NOMO-1 treated with DMSO at 0.1 percent for 48 hours (cell line): ENCODE results near the gene PRKCG.
"Not testable (repeated sequence)": the region's sequence is repeated elsewhere in the genome, so short reads cannot be mapped to it uniquely, and the experiment has no call there.

Experiments used
- DNase-seq: peaks from one replicate; lab custom pipeline; 2025; ENCODE audit not compliant: unreplicated experiment; lab: John Stamatoyannopoulos, UW

The PRKCG gene

GRCh38 chr19:53942001-53942786 lies 60.2 kb downstream of the PRKCG start:
- DNase-seq, result no peak

- no peak for DNase-seq
Observed at GRCh38 chr19:53944416-53944815, 62.4 kb downstream of the PRKCG start.

GRCh38 chr19:53944933-53945332 lies 62.9 kb downstream of the PRKCG start:
- DNase-seq, result no peak

GRCh38 chr19:53945441-53945840 lies 63.4 kb downstream of the PRKCG start:
- peak; percentile 51 for DNase-seq

GRCh38 chr19:53945998-53946397 lies 64.0 kb downstream of the PRKCG start:
- DNase-seq, result no peak

- DNase-seq, result no peak
Observed at GRCh38 chr19:53947624-53948023, 65.6 kb downstream of the PRKCG start.

GRCh38 chr19:53948611-53949010 lies 66.6 kb downstream of the PRKCG start:
- DNase-seq, result not testable (repeated sequence)

GRCh38 chr19:53951436-53951835 lies 69.4 kb downstream of the PRKCG start:
- DNase-seq, result no peak

- no peak for DNase-seq
Observed at GRCh38 chr19:53951947-53952346, 70.0 kb downstream of the PRKCG start.

- no peak for DNase-seq
Observed at GRCh38 chr19:53953383-53953782, 71.4 kb downstream of the PRKCG start.
